Muscle of leg (tissue), 11 donors: ENCODE data around the gene PRKG1. TPM values are rescaled to one million over a fixed set of nuclear protein-coding genes. Genes with fewer than 3 reads are reported as not detected.

Source experiments
- DNase-seq: peaks from one replicate; pipeline ENCODE4 v3.0.0; 2013
- H3K27ac ChIP-seq: one replicate; pipeline ENCODE4 v1.5.1; 2013; ENCODE audit warnings: mild to moderate bottlenecking, low read length, control low read depth
- H3K27me3 ChIP-seq: one replicate; pipeline ENCODE4 v1.6.1; 2013; ENCODE audit warnings: low read length; ENCODE audit not compliant: control insufficient read depth, insufficient read depth
- H3K36me3 ChIP-seq: one replicate; pipeline ENCODE4 v1.6.1; 2013; ENCODE audit warnings: low read length; ENCODE audit not compliant: control insufficient read depth, insufficient read depth
- H3K4me1 ChIP-seq: one replicate; pipeline ENCODE4 v1.6.1; 2013; ENCODE audit warnings: low read length; ENCODE audit not compliant: control insufficient read depth, insufficient read depth
- H3K4me3 ChIP-seq: one replicate; pipeline ENCODE4 v1.5.1; 2013; ENCODE audit warnings: low read length, control low read depth
- H3K9me3 ChIP-seq: replicated peaks from 2 replicates; pipeline ENCODE4 v1.6.1; 2013; ENCODE audit warnings: low read depth, low read length; ENCODE audit not compliant: control insufficient read depth
- WGBS: methylation state at CpG from one replicate; pipeline ENCODE4 v1.1.5; 2013; ENCODE audit warnings: missing lambda C conversion rate; ENCODE audit not compliant: insufficient coverage; 5-methylcytosine and 5-hydroxymethylcytosine counted together
- polyA plus RNA-seq, 8 donors: library from polyadenylated mRNA; unstranded; fragments of 120-200 nt; gene quantifications; one replicate each; pipeline versions ENCODE4 v1.2.1 to v1.2.3, GENCODE V29; 2013; ENCODE audit warnings: inconsistent platforms in 1 of 8, low replicate concordance in 1 of 8; ENCODE audit not compliant: insufficient read length in 8 of 8, insufficient read depth in 1 of 8
- total RNA-seq: library from RNA; stranded (reverse); fragments of 120-200 nt; gene quantifications from one replicate; pipeline ENCODE4 v1.2.4, GENCODE V29; 2013

The PRKG1 gene
- total and polyA plus RNA-seq, 9 donors, result 23.3 to 59.2 (median 50.3) TPM

DNA sequence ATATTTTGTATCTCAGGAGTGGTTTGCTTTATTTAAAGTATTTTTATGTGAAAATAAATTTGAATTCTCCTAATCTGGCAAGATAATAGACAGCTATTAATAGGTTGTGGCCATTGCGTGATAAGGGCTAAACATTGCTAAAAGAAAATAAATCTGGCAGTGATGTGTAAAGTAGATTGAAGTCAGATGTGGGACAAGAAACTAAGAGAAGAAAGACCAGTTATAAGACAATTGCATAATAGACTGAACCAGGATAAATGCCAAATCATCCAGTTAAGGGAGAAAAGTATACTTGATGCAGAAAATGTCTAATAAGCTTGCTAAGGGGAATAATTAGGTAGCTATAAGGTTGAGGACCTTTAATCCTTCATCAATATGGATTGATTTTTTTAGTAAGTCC, 822.6 kb downstream of the PRKG1 start:
- Histone ChIP-seq H3K27ac (no peak overlapping the region), H3K4me3 (no peak overlapping the region), H3K36me3 (no peaks in the 10 kb centered on the region), H3K27me3 (no peaks in the 10 kb centered on the region), H3K4me1 (peaks cover 3% of the 10 kb centered on the region), H3K9me3 (no peaks in the 10 kb centered on the region)
- DNase-seq, result peak; percentile 93
- WGBS, result no CpG with 5 or more reads among the region's 1 CpG

DNA sequence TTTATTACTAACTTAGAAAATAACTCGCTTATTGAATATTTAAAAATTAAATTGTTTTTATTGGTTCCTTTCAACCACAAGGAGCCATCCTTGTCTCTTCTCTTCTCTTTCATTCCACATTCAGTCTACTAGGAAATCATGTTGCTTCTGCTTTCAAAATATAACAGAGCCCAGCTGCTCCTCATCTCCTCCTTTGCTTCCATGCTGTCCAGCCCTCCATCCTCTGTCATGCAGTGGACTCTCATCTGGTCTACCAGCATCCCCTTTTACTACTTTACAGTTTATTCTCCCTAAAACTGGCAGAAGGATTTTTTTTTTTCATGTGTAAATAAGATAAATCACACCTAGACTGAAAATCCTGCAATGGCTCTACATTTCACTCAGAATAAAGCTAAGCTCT, 823.3 kb downstream of the PRKG1 start:
- peak; percentile 26 for DNase-seq
- Histone ChIP-seq H3K27ac (no peak overlapping the region), H3K4me1 (peaks cover 3% of the 10 kb centered on the region), H3K9me3 (no peaks in the 10 kb centered on the region), H3K27me3 (no peaks in the 10 kb centered on the region), H3K4me3 (no peak overlapping the region), H3K36me3 (no peaks in the 10 kb centered on the region)
- WGBS, result no CpG with 5 or more reads among the region's 1 CpG

DNA sequence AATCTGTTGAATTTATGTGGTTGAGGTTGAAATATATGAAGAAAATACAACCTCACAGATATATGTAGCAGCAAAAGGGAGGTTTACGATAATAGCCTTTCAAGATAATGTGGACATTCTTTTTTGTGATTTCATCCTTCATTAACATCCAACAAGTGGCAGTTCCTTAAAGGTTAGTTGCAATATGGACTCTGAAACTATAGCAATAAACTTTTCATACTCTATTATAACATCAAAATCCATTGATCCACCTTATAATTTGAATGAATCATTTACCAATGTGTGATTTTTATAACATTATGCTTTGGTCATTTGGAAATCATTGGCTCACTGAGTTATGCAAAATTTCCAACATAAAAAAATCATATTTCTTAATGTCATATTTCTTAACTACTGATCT, 825.9 kb downstream of the PRKG1 start:
- Histone ChIP-seq H3K4me3 (no peak overlapping the region), H3K36me3 (no peaks in the 10 kb centered on the region), H3K9me3 (no peaks in the 10 kb centered on the region), H3K27me3 (no peaks in the 10 kb centered on the region), H3K27ac (no peak overlapping the region), H3K4me1 (peaks cover 1% of the 10 kb centered on the region)
- DNase-seq, result no peak
- no CpG with 5 or more reads among the region's 1 CpG for WGBS

DNA sequence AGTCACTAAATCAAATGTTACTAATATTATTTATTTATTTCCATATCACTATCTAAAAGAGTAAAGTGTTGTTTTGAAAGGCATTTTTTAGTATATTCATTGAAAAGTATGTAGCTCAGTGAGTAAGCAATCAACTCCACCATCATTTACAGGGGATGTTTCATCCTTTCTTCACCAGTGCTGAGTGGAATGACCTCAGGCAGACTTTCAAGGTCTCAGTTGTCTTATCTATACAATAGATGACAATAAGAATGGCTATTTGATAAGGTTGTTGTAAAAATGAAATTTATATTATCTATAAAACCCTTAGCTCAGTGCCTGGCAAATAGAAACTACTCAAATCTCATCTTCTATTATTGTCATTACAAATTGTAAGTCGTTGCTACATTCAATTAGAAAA, 829.4 kb downstream of the PRKG1 start:
- Histone ChIP-seq H3K9me3 (no peaks in the 10 kb centered on the region), H3K36me3 (no peaks in the 10 kb centered on the region), H3K4me1 (no peaks in the 10 kb centered on the region), H3K27ac (no peak overlapping the region), H3K27me3 (no peaks in the 10 kb centered on the region), H3K4me3 (no peak overlapping the region)
- DNase-seq, result no peak
- no CpG with 5 or more reads among the region's 1 CpG for WGBS

DNA sequence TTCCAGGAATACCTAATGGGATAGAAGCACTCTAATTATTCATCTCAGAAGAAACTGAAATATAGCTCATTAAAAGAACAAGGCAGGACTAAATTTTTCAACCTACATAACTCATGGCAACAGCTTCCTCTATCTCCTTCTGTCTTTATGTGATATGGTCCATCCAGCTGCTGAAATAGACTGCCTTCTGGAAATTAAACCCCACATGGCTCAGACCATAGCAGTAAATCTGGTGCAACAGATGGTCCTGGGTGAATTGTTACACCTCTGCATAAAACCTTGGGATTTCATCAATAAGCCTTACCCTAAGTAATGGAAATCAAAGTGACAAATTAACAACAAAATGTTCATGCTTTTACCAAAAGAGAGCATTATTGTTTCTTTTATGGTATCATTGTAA, 830.7 kb downstream of the PRKG1 start:
- Histone ChIP-seq H3K9me3 (no peaks in the 10 kb centered on the region), H3K27ac (no peak overlapping the region), H3K4me3 (no peak overlapping the region), H3K27me3 (no peaks in the 10 kb centered on the region), H3K4me1 (no peaks in the 10 kb centered on the region), H3K36me3 (no peaks in the 10 kb centered on the region)
- DNase-seq, result no peak

DNA sequence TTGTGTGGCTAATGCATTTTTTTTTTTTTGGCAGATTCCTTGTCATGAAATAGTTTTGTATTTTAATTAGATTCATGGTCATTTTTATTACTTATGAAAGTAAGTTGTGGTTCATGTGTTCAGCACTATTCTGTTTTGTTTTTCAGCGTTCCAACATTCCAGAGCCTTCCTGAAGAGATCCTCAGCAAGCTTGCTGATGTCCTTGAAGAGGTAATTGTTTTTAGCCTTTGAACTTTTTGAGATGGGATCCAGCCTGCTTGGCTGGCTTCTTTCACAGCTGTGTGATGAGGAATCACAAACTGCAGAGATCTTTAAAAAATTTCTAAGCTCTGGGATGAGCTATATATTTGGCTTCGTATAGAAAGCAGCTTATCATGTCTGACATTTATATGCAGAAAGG, 833.1 kb downstream of the PRKG1 start:
- peak; percentile 70 for DNase-seq
- no peaks in the 10 kb centered on the region for H3K4me1 ChIP-seq
- H3K36me3 ChIP-seq, result no peaks in the 10 kb centered on the region
- whole genome bisulfite sequencing, result no CpG with 5 or more reads among the region's 2 CpGs
- H3K9me3 ChIP-seq, result no peaks in the 10 kb centered on the region
- H3K4me3 ChIP-seq, result no peak overlapping the region
- H3K27ac ChIP-seq, result no peak overlapping the region
- no peaks in the 10 kb centered on the region for H3K27me3 ChIP-seq

DNA sequence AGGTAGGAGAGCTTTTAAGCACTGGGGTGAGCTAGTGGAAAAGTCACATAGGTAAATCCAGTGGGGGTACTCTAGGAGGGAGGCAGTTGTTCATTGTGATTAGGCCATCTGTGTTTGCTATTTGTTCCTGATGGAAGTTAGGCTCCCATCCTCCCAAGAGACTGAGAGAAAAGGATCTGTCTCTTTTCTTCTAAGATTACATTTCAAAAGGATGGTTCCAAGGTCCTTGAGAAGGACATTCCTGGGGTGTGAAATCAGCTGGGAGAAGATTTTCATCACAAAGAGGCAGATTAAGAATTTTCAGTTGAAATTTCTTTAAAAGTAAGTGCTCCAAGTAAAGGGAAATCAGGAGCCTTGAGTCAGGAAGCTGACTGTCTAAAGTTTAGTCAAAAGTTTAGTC, 835.9 kb downstream of the PRKG1 start:
- H3K9me3 ChIP-seq, result no peaks in the 10 kb centered on the region
- H3K4me3 ChIP-seq, result no peak overlapping the region
- no peak for DNase-seq
- no peaks in the 10 kb centered on the region for H3K27me3 ChIP-seq
- H3K4me1 ChIP-seq, result no peaks in the 10 kb centered on the region
- H3K36me3 ChIP-seq, result no peaks in the 10 kb centered on the region
- no peak overlapping the region for H3K27ac ChIP-seq

DNA sequence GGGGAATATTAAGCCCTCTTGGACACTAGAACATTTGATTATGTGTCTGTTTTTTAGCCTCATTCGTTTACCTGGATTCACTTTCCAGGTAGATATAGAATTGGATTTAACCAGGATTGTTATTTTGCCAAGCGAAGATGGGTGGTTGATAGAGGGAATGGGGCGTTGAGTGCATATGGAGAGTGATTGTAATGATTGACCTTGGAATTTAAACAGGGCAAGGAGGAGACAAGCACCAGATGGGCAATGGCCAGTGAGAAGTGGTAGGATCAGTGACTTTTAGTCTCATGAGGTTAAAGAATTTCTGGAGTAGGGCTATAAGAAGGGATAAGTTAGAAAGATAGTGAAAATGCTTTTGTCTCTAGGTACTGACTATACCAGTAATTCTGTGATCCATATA, 836.3 kb downstream of the PRKG1 start:
- Histone ChIP-seq H3K4me1 (no peaks in the 10 kb centered on the region), H3K27ac (no peak overlapping the region), H3K9me3 (no peaks in the 10 kb centered on the region), H3K27me3 (no peaks in the 10 kb centered on the region), H3K4me3 (no peak overlapping the region), H3K36me3 (no peaks in the 10 kb centered on the region)
- WGBS, result 62% methylated on average over 3 of the region's 3 CpGs
- DNase-seq, result no peak

DNA sequence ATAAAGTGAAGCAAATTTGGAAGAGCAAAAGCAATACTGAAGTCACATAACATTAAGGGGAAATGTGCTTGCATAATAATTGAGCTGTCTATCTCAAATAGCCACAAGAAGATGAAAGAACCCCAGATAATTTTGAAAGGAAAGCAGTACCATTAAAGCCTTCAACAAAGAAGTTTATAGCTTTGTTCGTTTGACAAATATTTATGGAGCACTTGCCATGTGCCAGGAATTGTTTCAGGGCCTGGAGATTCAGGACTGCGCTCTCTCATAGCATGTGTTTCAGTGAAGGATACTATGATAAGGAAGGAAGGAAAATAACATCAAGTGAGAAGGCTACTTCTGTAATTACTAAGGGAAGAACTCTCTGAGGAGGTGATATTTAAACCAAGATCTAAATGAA, 837.4 kb downstream of the PRKG1 start:
- H3K27me3 ChIP-seq, result no peaks in the 10 kb centered on the region
- no peak overlapping the region for H3K27ac ChIP-seq
- no peaks in the 10 kb centered on the region for H3K36me3 ChIP-seq
- 54% methylated on average over 2 of the region's 2 CpGs for WGBS
- no peak for DNase-seq
- no peaks in the 10 kb centered on the region for H3K9me3 ChIP-seq
- no peak overlapping the region for H3K4me3 ChIP-seq
- no peaks in the 10 kb centered on the region for H3K4me1 ChIP-seq

DNA sequence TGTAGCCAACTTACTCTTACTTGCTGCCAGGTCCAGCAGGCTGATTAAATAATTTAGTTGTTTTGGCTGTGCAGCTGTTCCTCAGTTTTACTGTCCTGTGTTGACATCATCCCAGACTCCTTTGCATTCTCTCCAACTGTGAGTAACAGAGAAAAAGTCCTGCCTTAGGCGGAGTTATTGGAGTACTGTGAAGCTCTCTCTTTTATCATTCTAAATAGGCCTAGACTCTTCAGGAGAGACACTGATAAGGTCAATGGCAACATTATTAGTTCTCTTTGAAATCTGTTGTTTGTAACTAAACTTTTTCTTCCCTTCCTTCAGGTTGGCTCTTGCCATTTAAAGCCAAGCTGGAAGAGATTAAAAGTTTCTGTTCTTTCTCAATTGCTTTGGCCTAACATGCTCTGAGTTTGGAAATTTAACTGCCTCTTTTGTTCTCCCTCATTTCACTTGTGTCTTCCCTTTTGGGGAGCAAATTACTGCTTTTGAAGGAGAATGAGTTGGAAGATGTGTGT, 840.8 kb downstream of the PRKG1 start:
- no peaks in the 10 kb centered on the region for H3K9me3 ChIP-seq

DNA sequence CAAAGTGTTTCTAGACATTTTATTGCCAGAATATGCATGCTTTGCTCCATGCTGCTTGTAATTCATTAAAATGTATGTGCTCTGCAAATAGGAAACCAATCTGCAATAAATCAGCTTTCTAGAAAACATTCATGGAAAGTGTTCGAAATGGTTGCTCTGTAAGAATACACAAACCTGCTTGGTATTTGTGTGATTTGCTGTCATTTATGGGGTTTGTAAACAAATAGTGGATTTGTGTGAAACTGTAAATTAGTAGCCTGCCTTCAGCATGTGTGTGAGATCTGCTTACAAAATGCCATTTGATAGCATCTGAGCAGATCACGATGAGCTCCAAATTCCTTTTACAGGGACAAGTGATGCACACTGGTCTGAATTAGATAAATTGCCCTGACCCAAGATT, 844.2 kb downstream of the PRKG1 start:
- Histone ChIP-seq H3K4me3 (no peak overlapping the region), H3K9me3 (no peaks in the 10 kb centered on the region), H3K36me3 (no peaks in the 10 kb centered on the region), H3K27me3 (no peaks in the 10 kb centered on the region), H3K27ac (peak overlapping the region; percentile 15), H3K4me1 (peaks cover 5% of the 10 kb centered on the region)
- DNase-seq, result no peak
- 83% methylated on average over 2 of the region's 2 CpGs for WGBS

More for the DNA sequence above, 840.8 kb downstream of the PRKG1 start:
- Histone ChIP-seq H3K36me3 (no peaks in the 10 kb centered on the region), H3K27ac (no peak overlapping the region), H3K4me1 (peaks cover 5% of the 10 kb centered on the region), H3K27me3 (no peaks in the 10 kb centered on the region), H3K4me3 (no peak overlapping the region)
- no CpG with 5 or more reads among the region's 1 CpG for WGBS
- peak; percentile 83 for DNase-seq
